GM21529 (cell line): ENCODE results near the gene UCK2.

Source experiments
- ATAC-seq: cut with Tn5 transposase; IDR thresholded peaks from one replicate; pipeline ENCODE4 v1.9.1; 2021; ENCODE audit not compliant: unreplicated experiment

Gene UCK2

DNA sequence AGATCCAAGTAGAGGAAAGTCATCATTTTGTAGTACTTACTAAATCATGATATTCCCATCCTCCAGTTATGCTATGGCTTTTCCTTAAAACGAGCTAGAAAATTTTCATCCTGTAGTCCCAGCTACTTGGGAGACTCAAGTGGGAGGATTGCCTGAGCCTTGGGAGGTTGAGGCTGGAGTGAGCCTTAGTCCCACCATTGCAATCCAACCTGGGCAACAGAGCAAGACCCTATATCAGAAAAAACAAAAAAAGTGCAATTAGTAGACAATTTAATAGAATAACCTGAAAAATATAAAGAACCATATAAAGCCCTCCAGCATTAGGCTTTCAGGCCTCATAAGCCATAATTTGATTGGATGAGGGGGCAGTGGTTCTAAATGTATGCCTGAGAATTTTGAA lies 6.8 kb downstream of the UCK2 start:
- no peak for ATAC-seq

- ATAC-seq, result no peak
Measured at GRCh38 chr1:165834881-165835280, 7.5 kb downstream of the UCK2 start.

DNA sequence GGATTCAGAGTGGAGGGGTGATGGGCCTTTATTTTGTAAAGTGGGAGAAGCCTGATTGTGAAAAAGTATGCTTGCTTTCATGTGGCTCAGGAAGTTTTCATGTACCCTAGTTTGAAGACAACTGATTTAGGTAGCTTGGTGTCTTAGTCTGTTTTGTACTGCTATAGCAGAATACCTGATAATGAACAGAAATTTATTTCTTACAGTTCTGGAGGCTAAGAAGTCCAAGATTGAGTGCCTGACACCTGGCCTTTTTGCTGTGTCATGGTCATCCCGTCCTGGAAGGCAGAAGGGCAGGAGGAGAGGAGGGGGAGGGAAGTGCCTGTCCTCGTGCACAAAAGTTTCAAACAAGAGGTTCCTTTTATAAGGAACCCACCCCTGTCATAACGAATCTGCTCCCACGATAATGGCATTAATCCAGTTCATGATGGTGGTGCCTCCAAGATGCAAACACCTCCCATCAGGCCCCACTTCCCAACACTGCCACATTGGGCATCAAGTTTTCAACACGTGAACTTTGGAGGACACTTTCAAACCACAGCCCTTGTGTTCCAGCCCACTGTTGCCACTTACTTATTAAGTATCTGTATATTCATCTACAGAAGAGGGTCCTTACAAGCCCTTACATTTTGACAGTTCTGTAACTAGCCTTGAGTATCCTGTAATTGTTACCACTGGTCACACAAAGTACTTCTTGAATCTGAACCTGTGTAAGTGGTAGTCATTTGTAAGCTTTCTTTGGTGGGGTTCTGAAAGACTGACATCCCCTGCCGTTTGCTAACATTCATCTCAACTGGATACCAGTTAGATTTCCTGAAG lies 9.5 kb downstream of the UCK2 start:
- no peak for ATAC-seq

- no peak for ATAC-seq
Measured at GRCh38 chr1:165837838-165838364, 10.5 kb downstream of the UCK2 start.

DNA sequence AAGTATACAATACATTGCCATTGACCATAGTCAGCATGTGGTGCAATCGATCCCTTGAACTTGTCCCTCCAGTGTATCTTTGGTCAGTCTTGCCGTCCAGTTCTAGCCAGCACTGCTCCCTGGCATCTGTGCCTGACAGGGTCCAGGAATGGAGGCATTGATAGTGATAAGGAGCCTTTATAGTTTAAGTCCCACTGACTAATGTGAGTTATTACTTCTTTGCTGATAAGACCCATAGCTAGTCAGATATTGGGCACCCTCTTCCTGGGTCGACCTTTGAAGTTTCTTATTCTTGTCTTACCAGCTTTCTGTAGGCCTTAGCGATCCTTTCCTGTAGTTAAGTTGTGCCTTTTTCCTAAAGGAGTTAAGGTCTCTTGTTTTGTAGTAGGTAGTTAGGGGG lies 13.0 kb downstream of the UCK2 start:
- ATAC-seq, result no peak

- ATAC-seq, result no peak
Measured at GRCh38 chr1:165841582-165842017, 14.2 kb downstream of the UCK2 start.

- ATAC-seq, result no peak
Measured at GRCh38 chr1:165842023-165842670, 14.7 kb downstream of the UCK2 start.

DNA sequence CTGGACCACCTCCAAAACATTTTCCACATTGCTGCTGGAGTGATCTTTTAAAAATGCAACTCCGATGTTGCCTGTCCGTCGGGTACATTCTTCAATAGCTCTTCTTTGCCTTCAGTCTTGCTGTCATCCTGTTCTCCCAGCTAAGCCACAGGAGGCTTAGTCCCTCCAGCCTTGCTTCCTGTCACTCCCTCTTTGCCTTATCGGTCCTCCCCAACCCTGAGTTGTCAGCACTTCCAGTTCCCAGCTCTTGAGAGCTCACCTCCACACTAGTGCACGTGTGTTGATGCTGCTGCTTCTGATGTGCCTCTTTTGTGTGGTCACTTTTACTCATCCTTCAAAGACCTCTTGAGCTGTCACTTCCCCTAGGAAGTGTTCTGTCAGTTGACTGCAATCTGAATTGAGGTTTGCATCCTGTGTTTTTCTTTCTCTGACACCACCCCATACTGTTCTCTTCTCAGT lies 15.3 kb downstream of the UCK2 start:
- ATAC-seq, result peak; percentile 69

GRCh38 chr1:165843304-165843703 lies 15.9 kb downstream of the UCK2 start:
- no peak for ATAC-seq

GRCh38 chr1:165844114-165844798 lies 16.8 kb downstream of the UCK2 start:
- no peak for ATAC-seq

- no peak for ATAC-seq
Measured at GRCh38 chr1:165844933-165845332, 17.5 kb downstream of the UCK2 start.

GRCh38 chr1:165845569-165845968 lies 18.2 kb downstream of the UCK2 start:
- ATAC-seq, result no peak

DNA sequence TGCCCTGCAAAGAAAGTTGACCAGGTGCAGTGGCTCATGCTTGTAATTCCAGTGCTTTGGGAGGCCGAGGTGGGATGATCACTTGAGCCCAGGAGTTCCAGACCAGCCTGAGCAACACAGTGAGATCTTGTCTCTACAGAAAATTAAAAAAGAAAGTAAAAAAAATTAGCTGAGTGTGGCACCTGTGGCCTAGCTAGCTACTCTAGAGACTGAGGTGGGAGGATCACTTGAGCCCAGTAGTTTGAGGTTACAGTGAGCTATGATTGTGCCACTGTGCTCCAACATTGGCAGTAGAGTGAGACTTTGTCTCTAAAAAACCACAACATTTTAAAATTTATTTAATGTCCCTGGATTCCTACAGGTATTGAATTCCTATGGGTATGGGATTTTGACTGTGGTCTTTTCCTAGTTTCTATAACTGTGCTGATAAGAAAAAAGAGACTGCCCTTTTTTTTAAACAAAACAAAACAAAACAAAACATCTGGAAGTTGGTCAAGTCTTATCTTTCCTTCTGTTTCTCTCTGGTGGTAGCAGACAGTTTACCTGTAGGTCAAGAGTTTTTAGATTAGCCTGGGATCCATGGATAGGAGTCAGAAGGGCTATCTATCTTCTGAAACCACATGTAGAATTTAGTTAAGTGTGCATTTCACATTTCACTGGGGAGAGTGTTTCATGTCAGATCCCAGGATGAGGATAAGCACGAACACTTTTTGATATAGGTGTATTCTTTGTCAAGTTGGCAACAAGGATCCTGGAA lies 18.8 kb downstream of the UCK2 start:
- peak; percentile 40 for ATAC-seq

DNA sequence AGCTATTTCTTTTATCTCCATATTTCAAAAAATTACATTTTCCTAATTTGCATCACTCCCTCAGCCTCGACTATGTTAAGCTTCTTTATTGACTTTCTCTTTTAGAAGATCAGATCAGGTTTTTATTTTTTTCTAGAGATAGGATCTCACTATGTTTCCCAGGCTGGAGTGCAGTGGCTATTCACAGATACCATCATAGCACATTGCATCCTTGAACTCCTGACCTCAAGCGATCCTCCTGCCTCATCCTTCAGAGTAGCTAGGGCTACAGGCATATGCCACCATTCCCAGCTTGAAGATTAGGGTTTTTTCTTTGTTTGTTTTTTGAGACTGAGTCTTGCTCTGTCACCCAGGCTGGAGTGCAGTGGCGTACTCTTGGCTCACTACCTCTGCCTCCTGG lies 20.1 kb downstream of the UCK2 start:
- no peak for ATAC-seq

DNA sequence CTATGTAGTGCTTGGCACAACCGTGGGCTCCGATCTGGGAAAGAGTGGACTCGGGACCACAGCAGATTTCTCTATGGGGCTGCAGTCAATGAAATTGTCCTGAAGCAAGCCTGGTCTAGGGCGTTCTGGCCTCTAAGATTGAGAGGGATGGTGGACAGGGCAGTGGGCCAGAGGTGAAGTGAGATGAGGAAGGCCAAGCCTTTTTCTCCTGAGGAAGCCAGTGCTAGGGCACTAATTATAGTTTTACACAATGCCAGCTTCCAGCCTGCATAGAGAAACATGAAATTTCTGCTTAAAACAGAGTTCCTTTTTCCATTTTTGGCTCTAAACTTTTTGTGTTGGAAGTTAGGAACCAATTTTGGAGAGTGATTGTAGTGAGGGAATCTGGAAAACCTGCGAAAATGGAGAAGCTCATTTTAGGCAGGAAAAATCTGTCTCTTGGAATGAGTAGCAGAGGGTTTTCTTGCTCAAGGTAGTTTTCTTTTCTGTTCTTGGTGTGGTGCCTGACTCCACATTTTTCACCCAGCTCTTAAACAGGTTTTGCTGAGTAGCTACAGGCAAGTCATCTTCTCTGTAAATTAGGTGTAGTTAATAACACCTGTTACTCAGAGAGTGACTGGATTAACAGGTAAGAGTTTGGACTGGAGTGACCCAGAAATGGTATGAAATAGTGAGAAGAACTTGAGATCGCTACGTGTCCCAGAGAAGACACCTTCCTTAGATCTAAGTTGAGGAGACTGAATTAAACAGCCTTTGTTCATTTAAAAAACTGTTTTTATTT lies 22.1 kb downstream of the UCK2 start:
- no peak for ATAC-seq

- ATAC-seq, result peak; percentile 81
Measured at GRCh38 chr1:165851034-165851658, 23.7 kb downstream of the UCK2 start.

- no peak for ATAC-seq
Measured at GRCh38 chr1:165852871-165853270, 25.5 kb downstream of the UCK2 start.

- ATAC-seq, result no peak
Measured at GRCh38 chr1:165853528-165854075, 26.2 kb downstream of the UCK2 start.

DNA sequence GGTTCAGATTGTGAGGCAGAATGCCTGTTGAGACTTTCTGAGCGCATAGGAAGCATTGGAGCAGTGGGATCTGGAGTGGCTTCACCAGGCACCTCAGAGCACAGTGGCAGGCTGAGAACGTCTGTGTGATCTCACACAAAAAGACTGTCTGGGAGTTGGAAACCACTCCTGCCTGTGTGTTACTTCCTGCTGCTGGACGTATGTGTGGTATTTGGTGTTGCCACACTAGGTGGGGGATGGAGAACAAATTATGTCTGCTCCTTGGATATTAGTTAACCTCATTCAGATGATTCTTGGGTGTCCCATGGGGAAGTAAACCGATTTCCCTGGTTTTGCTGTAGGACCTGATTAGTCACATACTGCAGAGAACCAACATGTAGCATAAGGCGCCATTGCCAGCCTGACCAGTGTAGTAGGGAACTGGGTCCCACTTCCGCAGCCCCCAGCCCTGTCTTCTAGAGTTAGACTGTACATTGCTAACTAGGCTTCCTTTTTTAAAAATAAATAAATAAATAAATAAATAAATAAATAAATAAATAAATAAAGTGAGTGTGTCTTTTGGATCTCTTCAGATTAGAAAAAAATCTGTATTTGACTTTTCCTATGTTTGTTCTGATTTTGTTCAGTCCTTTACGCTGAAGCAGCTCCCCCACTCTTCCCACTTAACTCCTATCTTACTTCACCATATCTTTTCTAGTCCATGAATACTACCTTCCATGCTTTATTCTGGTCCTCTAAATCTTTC lies 26.9 kb downstream of the UCK2 start:
- no peak for ATAC-seq
